ENCODE results near the gene MPPE1.

The MPPE1 gene

DNA sequence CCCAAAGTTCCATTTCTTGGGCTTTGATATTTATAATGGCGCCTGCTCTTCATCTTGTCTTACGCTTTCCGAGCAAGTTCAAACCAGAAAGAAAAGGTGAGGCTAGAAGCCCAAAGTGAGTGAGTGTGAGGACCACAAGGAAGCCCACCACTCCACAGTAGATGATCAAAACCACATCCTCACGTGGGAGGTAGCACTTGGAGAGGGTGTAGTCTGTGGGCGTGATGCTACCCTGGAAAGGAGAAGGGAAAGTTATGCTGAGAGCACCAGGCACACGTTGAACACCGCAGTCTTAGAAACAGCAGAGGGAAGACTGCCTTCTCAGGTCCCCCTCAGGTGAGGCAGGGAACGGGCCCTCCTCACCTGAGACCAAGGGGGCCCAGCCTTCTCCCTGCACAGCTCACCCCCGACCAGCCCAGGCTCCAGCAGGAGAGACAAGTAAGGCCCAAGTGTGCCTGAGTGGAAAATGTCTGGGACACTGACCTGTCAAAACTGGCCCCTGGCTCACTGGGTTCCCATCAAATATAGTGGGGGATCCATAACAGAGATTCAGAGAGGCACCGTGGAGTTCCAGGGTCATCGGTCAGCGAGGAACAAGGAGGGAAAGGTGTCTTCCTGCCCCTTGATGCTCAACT is 23.6 kb downstream of the MPPE1 start:
- peak; percentile 18 for DNase-seq (ENCODE audit: low spot score)

- DNase-seq (ENCODE audit: low spot score) = peak; percentile 75
Observed at GRCh38 chr18:11883153-11883552, 25.0 kb downstream of the MPPE1 start.

- DNase-seq (ENCODE audit: low spot score) = no peak
Observed at GRCh38 chr18:11882636-11883035, 25.5 kb downstream of the MPPE1 start.

DNA sequence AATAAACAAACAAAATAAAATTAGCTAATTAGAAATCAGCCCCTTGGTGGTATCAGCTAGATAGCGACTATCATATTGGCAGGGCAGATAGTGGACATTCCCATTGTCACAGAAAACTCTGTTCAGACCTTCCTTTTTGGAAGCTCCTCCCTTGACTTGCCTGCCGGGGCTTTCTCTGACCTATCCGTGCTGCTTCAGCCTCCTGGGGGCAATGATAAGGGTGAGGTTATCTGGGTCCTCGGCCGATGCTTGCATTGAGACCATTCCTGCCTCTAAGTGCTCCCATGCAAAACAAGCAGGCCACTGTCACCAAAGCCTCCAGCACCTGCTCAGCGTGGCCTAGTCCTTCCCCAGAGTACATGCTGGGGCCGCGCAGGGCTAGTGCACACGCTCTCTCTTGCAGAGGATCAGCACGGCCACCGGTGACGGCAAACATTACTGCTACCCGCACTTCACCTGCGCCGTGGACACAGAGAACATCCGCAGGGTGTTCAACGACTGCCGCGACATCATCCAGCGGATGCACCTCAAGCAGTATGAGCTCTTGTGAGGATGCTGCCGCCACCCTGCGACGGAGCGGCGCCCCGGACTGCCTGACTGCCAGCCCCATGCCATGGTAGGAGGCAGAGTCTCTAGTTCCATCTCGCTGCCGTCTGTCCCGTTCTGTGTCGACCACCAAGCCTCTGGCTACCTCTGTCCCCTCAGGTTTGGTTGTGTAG is 27.4 kb downstream of the MPPE1 start:
- DNase-seq (ENCODE audit: low spot score) = no peak

GRCh38 chr18:11877497-11878135 is 30.5 kb downstream of the MPPE1 start:
- no peak for DNase-seq (ENCODE audit: low spot score)

DNA sequence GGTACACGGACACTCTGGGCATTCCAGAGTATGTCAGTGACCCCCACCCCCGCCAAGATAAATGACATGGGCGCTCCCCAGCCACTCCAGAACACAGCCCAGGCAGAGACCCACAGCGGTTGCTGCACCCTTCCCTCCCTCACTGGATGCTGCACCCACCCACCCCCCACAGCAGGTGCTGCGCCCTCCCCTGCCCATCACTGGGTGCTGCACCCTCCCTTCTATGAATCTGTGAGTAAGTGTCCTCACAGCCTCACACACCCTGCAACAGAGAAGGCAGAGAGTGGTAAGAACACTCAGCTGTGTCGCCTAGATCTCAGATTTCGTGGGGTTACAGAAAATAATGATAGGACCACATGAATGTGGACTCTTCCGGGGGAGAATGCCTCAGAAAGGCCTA is 33.4 kb downstream of the MPPE1 start:
- no peak for DNase-seq (ENCODE audit: low spot score)

DNA sequence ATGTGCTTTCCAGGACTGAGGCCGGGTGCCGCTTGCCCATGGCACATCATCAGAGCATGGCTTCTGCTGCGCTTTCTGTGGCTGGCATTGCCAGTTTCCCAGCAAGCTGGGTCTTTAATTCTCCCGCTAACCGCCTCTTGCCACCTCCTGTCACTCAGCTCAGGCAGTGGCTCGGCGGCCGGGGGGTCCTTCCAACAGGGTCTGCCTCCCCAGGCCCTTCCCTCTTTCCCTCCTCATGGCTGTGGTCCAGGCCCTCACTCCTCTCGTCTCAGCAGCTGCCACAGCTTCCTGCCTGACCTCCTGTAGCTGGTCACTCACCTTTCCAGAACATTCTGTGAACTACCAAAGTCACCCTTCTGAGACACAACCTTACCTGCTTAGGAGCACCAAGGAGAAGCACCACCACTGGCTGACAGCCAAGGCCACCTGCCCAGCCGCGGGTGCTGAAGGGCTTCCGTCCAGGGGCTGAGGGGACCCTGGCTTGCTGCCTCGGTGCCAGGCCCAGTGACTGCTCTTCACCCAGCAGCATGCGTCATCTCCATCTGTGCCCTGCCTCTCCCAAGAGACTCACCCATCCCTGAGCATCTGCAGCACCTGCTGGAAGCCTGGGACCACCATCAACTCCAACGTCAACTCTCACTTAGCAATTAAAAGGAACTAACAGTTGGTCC is 34.3 kb downstream of the MPPE1 start:
- no peak for DNase-seq (ENCODE audit: low spot score)

GRCh38 chr18:11872479-11873136 is 35.5 kb downstream of the MPPE1 start:
- no peak for DNase-seq (ENCODE audit: low spot score)

DNA sequence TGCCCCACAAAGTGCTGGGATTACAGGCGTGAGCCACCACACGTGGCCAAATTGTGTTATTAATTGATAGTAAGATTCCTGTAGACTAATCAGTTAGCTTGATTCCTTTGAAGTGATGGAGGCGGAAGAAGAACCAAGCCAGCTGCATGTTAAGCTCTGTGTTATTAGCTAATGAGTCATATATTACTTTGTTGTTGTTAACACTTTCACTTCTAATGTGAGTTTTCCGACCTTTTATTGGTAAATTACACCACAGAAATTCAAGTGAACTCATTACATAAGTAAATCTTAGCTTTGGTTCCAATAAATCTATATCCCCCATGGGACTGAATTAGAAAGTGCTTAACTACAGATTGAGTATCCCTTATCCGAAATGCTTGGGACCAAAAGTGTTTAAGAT is 36.6 kb downstream of the MPPE1 start:
- no peak for DNase-seq (ENCODE audit: low spot score)

- peak; percentile 35 for DNase-seq (ENCODE audit: low spot score)
Observed at GRCh38 chr18:11868230-11868629, 39.9 kb downstream of the MPPE1 start.

DNA sequence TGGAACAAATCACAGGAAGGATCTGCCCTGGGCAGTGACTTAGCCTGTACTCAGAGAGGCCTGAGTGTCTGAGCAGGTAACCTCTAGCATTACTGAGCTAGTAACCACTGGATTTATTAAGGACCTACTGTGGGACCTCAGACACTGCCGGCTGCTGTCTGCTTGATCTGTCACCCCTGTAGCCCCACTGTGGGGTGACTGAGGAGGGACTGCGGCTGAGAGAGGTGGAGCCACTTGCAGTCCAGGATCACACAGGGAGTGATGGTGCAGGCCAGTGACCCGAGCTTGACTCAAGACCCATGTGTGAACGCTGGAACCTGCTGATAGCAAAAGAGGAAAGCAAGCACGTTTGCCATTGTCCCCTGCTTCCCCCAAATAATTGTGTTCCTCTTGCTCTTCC is 41.4 kb downstream of the MPPE1 start:
- no peak for DNase-seq (ENCODE audit: low spot score)

- DNase-seq (ENCODE audit: low spot score) = no peak
Observed at GRCh38 chr18:11866329-11866728, 41.8 kb downstream of the MPPE1 start.

GRCh38 chr18:11865071-11865470 is 43.0 kb downstream of the MPPE1 start:
- DNase-seq (ENCODE audit: low spot score) = no peak

DNA sequence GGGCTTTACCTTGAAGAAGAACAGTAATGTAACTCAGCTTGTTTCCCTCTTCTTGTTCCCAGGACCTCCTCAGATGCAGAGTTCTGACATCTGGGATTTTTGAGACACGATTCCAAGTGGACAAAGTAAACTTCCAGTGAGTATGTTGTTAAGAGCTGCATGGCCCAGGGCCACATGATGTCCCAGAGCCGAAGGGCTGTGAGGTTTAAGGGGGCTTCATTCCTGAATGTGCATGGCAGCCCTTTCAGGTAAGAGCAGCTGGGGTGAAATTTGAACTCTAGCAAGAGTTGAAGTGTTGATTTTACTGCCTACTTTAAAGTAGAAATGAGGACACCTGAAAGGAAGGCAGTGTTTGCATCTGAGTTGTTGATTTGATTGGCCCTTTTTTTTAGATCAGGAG is 43.6 kb downstream of the MPPE1 start:
- no peak for DNase-seq (ENCODE audit: low spot score)

DNA sequence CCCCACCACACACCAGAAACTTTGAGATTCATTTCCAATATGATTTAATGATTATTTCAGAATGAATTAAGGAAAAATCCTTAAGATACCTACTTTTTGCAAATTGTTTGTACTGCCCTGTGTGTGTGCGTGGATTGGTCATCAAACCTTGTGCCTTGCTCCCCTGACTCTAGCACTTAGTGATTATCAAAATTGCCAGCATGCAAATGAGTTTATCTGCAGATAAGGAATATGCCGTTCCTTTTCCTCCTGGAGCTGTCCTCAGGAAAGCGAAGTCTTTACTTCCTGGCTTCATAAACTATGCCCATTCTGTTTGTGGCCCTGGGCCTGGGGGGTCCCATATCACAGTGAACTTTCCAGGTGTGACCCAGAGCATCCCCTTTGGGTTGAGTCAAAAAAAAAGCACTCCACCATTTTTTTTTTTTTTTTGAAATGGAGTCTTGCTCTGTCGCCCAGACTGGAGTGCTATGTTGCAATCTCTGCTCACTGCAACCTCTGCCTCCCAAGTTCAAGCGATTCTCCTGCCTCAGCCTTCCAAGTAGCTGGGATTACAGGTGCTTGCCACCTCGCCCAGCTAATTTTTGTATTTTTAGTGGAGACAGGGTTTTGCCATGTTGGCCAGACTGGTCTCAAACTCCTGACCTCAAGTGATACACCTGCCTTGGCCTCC is 45.5 kb downstream of the MPPE1 start:
- DNase-seq (ENCODE audit: low spot score) = no peak

DNA sequence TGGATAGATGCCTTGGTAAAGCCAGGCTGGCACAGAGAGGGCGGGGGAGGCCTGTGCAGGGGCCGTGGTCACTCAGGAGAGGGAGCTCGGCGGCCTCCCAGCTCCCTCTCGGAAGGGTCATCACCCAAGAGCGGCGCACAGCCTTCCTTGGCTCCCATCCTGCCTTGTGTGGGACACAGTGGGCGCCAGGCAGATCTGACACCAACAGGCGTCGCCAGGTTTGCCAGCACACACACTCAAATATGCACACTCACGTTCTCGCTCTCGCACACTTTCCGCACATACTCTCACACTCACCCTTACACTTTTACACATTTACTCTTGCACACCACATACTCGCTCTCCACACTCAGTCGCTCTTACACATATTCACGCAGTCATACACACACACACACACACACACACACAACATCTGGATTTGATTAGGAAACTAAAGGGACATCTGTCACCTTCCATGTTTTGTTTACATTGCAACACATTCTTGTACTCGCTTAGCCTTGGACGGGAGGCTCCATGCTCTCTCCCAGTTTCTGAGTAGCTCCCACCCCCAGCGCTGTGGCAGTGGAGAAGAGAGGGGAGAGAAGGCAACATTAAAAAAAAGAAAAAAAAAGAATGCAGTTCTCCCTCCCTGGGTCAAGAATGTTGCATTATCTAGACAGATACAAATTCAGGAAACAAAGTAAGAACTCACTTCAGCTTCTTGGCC is 46.4 kb downstream of the MPPE1 start:
- DNase-seq (ENCODE audit: low spot score) = no peak

DNA sequence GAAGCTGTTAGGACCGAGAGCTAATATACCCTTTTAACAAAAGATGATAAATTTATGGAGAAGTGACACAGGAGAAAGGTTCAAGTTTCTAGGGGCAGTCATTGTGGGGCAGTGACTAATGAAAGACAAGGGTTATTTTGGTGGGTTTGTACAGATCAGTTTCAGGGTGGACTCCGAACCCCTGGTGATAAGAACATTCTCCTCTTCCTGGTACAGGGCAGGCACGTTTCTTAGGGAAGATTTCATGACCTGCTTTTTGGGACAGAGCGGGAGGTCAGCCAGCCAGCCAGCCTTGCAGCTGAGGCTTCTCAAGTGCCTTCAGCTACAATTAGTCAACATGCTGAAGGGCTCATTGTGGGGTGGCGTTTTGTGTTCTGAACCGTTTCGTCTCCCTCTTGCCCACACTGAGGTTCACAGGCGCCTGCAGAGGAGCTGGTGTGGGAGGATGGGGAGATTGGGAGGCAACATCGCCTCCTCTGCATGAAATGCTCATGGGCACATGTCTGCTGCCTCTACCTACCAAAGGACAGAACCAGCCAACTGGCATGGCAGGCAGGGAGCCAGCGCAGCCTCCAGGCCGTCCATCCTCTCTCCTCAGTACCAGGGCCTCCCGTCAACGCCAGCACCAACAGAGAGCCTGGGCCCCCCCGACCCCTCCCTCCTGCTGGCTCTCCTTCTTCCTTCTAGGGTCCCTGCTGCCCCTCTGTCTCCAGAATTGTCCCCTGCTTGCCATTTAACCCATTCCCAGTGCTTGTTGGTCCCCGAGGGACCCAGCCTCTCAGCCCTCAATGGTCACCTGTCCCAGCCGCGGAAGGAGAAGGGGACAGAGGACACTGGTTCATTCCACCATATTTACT is 47.3 kb downstream of the MPPE1 start:
- no peak for DNase-seq (ENCODE audit: low spot score)

- DNase-seq (ENCODE audit: low spot score) = no peak
Observed at GRCh38 chr18:11859903-11860407, 48.2 kb downstream of the MPPE1 start.

GRCh38 chr18:11859282-11859830 is 48.8 kb downstream of the MPPE1 start:
- DNase-seq (ENCODE audit: low spot score) = no peak

Data from germinal center (tissue), 1 donor.